Measurements from ENCODE around the gene KIF26B.

KIF26B gene

DNA sequence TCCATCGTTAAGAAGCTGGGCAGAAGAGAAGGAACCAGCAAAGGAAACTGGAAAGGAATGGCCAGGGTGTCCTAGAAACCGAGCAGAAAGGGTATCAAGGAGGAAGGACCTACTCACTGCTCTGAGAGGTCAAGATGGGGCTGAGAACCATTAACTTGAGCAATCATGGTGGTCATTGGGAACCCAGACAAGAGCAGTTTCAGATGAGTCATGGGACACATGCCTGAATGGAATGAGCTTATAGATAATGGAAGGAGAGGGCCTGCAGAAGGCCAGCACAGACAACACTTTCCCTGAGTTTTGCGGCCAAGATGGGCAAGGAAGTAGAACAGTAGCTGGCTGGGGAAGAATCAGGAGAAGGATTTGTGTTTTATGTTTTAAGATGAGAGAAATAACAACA is 383.2 kb downstream of the KIF26B start:
- no peak for DNase-seq

DNA sequence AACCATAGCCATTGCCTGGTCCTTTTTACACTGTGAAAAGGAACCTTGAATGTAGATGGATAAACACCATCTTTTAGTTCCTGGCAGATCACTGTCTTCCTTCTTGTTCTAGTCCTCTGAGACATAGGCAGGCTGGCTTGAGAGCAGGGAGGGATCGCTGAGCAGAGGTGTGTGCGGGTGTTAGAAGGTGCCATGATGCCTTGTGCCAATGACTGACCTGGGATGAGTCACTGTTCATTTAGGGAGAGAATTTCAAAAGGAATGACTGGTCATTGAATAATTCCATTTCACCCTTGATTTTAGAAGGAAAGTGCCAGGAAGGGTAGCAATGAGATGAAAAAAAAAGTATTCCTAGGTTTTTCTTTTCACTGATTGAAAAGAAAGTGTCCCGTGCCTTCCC is 383.9 kb downstream of the KIF26B start:
- no peak for DNase-seq

DNA sequence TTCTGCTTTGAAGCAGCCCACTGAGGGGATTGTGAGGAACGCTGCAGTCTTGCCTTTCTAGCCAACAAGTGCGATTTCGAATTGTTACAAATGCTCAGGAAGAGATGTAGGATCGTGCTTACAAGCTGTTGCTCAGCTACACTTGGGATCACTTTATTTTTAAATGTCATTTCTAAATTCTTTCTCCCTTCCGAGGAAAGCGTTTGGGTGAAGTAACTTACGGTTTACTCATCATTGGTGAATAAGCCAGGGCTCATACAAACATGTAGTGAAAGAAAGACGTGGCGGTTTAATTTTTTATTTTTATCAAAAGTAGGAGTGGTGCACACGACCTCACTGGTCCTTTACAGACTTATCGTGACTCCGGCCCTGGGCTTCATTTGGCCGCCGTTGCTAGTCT is 386.6 kb downstream of the KIF26B start:
- DNase-seq: no peak

DNA sequence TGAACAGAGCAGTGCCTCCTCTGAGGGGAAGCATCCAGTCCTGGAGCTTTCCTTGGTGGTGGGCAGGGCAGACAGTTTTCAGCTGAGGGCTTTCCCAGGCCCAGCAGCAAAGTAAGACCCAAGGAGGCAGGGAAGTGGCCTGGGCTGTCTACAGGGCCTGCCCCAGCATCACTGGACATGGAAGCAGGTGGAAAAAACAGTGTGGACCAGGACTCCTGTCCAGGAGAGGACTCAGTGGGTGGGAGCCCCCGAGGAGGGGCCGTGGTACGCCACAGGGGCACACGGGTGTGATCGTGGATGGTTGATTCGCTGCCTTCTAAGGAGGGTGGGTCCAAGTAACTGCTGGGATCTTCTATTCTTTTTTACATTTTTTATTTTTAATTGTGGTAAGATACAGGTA is 387.6 kb downstream of the KIF26B start:
- DNase-seq: no peak

DNA sequence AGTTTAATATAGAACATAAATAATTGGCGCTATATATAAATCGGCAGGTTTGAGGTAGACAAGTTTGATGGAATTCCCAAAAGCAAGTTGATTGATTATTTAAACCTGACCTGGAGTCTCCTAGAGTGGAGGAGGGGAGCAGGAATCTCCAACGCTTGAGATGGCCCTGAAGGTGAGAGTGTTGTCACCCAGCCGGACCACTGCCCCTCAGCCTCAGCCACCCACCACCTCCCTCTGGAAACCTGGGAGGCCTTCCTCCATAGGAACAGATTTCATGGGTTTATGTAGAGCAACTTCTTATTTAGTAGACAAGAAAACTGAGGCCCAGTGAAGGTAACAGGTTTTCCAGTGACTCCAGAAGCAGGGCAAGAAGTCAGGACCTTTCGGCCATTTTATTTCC is 389.5 kb downstream of the KIF26B start:
- DNase-seq: no peak

DNA sequence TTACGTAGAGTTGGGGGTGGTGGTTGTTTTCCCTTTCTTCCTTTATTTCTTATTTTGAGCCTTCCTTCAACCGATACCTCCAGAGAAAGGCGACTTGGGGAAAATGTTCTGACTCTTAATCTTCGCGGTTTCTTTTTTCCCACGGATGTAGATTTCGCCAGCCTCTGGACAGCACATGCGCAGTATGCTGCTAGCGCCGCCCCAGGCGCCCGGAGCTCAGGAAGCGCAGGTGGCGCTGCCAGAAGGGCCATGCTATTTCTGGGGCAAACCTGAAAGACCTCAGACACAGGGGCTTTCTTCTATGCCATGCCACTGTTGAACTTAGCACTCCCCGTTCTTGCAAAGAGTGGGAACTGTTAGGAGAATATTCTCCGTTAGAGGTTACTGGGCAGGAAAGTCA is 392.1 kb downstream of the KIF26B start:
- DNase-seq: no peak

DNA sequence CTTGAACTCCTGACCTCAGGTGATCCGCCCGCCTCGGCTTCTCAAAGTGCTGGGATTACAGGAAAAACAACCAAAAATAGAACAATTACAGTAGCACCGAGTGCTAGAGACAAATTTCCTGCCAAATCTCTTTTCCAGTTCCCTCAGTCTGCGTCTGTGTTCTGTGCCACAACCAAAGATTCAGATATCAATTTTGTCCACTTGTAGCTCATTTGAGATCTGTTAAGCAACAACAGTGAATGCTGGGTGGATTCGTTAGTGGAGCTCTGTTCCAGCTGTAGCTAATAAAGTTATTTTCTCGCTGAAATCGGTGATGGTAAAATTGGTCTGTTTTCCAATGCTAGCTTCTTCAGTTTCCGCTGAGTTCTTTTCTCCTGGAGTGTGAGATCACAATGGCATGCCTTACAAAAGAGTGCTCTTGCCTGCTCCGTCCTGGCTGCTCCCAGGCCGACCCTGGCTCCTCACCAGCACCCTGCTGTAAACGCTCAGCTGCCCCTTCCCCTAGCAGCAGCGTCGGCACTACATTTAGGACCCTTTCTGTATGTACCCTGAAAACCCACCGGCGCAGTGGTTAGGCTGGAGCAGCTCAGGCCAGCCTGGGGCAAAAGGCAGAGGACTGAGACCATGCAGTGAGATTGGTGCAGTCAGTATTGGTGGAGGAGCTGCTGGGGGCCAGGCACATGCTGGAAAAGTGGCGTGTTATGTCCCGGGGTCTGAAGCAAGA is 395.4 kb downstream of the KIF26B start:
- no peak for DNase-seq

DNA sequence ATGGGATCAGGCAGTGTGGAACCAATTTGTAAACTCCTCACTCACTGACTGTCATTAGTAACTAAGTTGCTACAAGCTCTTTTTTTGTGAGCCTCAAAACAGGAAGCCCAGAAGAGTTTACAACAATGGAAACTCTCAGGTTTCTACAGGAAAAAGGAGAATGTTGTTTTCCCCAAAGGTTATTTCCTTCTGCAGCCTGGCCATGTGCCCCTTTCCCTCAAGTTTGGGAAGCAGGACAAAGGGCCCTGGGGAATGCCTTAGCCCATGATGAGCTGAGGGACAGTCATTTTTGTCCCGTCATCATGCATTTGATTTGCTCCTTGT is 395.9 kb downstream of the KIF26B start:
- DNase-seq: no peak

DNA sequence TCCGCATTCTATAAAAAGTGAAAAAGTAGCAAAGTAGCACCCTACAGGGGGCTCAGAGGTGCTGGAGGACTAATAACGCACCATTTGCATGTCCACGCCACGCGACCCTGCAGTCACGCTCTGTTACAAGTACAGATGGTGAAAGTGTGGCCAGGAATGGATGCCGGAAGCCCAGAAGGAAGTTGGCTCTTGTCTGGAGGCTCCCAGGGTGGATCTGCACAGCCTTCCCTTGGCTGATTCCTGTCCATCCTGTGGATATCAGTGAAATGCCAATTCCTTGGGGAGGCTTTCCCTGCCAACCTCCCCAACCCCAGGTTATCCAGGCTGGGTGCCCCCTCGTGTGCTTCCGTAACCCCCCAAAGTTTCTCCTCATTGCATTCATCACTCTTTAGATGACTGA is 396.8 kb downstream of the KIF26B start:
- no peak for DNase-seq

DNA sequence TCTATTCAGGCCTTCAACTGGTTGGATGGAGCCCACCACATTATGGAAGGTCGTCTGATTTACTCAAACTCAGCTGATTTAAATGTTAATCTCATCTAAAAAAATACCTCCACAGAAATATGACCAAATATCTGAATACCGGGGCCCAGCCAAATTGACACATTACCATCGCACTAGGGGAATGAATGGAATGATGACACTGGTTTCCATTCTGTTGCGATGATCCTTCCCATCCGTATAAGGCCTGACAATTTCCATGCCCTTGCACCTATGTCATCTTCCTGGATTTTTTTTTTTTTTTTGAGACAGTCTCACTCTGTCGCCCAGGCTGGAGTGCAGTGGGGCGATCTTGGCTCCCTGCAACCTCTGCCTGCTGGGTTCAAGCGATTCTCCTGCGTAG is 397.5 kb downstream of the KIF26B start:
- no peak for DNase-seq

DNA sequence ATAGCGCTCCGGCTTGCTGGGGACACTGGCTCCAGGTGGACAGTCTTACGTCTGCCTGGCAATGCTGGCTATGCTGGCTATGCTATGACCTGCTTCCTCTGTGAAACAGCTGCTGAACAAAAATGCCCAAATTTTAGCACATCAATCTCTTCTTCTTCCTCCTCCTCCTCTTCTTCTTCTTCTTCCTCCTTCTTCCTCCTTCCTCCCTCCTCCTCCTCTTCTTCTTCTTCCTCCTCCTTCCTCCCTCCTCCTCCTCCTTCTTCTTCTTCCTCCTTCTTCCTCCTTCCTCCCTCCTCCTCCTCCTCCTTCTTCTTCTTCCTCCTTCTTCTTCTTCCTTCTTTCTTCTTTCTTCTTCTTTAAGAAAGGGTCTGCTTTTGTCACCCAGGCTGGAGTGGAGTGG is 401.3 kb downstream of the KIF26B start:
- DNase-seq: no peak

DNA sequence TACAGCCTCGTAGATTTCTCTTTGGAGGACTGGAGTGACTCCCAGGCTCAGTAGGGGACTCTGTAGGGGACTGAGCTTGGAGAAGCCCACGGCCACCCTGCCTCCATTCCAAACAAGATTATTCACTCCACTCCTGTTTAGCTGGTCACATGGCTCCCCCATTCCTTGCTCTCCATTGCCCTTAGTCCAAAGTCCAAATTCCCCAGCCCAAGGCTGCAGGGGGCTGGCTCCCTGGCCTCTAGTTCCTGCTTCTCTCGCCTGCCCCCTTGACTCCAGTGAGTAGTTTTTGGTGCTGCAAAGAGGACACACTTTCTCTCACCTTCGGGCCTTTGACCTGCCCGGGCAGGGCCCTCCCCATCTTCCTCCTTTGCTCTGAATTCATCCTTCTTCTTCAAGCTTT is 403.3 kb downstream of the KIF26B start:
- DNase-seq: no peak

DNA sequence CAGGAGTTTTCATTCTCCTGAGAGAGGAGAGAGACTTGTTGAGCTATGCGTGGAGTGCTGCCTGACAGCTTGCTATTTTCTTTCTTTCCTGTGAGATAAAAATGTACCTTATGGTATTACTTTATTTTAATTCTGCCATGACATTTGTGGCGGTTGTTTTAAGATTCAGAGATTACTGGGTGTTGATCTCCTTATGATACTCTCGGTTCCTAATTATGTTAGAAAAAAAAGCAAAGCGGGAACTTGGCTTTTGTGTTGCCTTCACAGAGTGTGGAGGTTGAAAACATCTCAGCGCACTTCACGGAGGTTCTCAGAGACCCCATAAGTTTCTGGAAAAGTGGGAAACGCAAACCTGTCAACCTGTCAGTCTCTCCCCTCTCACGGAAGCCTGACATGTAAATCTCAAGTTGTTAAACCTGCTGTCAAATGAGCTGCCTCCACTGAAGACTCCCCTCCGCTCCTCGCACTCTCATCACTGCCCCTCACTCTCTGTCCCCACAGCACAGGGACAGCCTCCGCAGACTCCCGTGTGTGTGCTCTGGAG is 405.6 kb downstream of the KIF26B start:
- no peak for DNase-seq

DNA sequence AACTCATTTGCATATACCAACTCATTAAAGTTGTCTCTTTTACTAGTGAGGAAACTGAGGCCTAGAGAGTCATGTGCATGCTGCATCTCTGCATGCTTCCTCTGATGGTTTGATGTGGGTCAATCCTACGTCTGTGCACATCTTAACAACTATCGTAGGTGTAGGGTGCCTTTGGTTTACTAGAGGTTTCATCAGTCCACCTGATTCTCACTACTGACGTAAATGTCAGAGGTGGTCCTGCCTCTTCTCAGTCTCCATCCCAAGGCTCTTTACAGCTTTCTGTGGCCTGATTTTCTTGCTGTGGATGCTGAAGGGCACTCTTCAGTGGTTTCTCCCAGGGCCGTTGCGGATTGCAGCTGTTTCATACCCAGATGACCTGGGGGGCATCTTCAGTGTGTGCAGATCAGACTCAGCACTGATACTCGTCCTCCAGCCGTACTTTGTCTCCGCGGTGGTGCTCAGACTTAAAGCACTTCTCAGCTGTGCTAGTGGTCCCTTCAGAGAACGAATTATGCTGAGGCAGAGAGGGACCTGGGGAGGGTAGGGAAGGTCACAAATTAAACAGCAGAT is 407.0 kb downstream of the KIF26B start:
- no peak for DNase-seq

DNA sequence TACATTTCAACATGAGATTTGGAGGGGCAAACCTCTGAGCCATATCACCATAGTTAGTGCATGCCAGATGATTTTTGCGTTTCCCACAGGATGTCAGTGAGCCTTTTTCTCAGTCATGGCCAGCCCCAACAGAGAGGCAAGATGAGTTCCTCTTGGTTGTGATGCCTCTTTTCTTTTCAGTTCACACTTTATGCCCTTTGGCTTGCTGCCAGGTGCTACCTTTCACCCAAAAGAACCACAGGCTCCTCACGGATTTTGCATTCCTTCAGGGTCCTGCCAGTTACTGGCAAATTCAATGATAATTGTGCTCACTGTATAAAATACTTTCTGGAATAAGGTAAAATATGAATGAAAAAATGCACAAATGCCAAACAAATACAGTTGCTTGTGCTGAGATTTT is 411.3 kb downstream of the KIF26B start:
- DNase-seq: no peak

DNA sequence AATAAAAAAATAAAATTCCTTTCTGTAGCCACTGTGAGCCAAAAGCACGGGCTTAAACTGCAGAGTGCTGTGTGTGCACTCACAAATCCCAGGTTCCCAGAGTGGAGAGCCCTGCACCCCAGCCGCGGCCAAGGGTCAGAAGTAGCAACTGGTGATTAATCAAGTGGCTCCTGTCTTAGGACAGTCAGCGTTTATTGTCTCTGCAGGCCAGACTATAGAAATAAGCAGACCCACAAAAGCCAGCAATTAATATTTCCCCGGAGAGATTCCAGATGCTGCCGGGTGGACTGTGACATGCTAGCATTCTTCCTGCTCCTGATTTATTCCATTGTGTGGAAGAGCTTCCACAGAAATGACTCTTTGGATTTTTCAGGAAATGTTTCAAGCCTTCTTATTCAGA is 412.2 kb downstream of the KIF26B start:
- DNase-seq: no peak

DNA sequence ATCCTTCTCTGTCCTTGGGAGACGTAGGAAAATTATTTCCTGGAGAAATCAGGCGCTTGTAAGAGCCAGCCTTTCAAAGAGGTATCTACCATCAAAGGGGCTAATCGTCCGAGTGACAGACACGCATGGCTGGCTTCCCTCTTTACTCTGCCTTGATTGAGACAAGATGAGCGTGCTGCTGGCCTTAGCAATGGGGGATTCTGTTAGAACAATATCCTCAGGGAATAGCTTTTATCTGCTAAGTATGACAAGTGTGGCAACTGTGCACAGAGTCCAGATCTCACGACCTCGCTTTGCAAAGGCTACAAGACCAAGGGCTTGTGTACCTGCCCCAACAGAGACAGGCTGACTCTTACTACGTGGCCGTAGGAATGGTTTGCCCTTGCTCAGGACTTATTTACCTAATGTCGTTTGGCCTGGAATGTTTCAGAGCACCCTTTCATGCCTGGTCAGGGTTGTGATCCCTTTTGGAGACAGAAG is 417.1 kb downstream of the KIF26B start:
- no peak for DNase-seq

DNA sequence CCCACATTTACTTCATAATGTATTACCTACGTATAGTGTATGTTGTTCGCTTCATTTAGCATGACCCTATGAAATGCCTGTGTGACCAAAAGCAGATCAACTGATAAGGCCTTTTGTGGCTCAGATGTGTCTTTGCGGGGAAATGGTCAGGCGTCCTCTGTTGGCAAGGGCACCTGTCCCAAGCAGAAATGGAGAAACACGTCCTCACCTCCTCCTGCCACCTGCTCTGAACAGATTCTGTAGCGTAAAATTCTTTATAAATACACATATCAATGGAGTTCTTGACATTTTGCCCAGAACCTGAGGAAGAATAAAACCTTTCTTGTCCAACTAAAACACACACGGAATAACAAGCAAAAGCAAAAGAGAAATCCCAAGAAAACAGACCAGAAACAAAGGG is 417.9 kb downstream of the KIF26B start:
- no peak for DNase-seq

DNA sequence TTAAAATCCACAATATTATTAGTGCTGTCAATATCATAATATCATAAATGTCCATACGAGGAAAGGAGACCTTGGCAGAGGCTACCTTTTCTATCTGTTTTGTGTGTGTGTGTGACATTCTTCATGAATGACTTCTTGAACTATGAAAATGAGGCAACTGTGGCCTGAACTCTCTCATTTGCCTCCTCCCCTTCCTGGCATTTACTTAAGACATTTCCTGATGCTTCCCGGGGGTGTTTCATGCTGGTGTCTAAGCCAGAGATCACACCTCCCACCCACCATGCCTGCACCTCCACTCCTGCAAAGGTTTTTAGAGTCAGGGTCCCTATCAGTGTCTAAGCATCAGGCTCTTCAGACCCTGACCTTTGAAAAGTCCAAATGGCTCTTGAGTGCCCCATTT is 420.9 kb downstream of the KIF26B start:
- DNase-seq: no peak

DNA sequence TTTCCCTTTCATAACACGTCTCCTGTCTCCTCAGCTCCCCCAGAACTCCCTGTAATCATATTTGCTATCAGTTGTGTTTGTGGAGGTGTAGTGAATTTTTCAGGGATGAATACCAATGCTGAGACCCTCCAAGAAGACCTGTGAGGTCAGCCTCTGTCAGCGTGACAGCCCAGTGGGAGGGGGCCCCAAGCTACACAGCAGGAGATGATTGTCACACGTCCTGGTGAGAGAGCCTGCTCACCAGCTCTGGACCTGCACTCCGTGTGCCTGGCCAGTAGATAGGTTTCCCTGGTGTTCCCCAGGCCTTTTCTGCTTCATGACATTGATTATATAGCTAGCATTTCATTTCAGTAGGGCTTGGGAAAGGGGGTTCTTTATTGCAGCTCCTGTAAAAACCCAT is 421.5 kb downstream of the KIF26B start:
- no peak for DNase-seq

DNA sequence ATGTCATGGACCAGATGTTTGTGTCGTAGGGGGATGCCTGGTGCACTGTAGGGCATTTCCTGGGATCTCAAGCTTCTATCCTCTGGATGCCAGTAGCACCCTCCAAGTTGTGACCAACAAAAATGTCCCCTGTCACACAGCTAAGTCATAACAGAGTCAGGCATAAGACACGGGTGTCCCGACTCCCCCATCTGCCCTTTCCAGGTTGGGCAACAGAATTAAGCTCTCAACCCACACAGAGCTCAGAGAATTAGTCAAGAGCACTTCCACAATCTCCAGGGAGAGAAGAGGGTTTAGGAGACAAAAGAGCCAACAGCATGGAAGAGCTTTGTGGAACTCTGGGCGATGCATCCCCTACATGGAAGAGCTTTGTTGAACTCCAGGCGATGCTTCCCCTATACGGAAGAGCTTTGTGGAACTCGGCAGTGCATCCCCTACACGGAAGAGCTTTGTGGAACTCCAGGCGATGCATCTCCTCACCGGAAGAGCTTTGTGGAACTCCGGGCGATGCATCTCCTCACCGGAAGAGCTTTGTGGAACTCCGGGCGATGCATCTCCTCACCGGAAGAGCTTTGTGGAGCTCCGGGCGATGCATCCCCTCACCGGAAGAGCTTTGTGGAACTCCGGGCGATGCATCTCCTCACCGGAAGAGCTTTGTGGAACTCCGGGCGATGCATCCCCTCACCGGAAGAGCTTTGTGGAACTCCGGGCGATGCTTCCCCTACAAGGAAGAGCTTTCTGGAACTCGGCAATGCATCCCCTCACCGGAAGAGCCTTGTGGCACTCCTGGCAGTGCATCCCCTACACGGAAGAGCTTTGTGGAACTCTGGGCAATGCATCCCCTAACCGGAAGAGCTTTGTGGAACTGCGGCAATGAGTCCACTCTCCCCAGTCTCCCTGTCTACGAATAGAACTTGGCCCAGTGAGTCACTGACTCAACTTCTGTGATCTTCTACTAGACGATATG is 422.7 kb downstream of the KIF26B start:
- no peak for DNase-seq

DNA sequence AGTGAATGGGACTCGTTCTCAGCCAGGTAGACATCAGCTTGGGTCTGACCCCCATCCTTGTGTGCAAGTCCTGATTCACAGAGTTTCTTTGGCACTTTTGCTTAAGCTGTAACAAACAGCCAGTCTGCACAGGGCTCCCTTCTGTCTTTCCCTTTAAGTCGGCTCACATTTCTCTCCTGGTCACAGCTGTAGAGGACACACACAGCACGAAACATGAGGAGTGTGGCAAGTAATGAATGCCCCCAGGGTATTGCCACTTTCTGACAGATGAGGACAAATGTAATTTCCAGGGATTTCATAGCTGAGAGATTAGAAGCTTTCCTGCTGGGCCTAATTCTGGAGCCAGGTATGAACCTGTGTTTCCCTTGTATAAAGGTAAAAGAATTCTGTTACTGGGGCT is 423.5 kb downstream of the KIF26B start:
- no peak for DNase-seq

DNA sequence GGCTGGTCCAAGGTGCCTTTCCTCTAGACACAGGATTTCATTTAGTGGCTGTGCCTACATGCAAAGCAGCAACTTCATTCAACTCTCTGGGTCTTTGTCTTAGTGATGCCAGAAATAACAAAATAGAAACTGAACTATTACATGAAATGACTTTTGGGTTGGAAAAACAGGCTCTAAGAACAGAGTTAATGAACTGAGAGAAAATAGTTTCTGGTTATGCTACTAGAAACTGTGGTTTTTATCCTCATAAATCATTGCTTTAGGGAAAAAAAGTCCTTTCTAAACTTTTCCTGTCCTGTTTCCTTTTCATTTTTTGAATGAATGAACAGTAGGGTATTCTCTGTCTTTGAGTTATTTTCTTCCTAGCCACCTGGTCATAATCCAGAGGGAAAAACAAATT is 424.0 kb downstream of the KIF26B start:
- no peak for DNase-seq

DNA sequence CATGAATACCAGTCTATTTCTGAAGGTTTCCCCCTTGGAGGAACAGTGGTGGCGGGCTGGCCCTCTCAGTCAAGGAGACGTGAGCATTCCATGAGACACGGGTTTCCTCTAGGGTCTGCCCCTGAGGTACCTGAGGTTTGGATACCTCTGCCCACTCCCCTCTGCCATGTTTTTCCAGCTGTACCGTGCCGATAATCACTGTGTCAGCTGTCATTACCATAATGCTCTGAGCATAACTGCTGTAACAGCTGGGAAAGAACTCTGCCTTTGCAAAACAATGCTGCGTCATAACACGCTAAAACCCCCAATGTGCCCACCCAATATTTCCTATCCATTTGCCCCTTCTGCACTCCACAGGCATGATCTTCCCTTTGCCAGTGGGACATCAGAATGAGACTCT is 425.1 kb downstream of the KIF26B start:
- DNase-seq: no peak

Measured in hematopoietic multipotent progenitor cell treated with erythropoietin and hydrocortisone succinate and interleukin-3 and kit ligand, for 8 days (in vitro differentiated cells).